ENCODE data around the gene SMC2.

Gene SMC2

GRCh38 chr9:104078596-104078995, 15.5 kb upstream of the SMC2 start:
- no peak for TF ChIP-seq TAF1 (IDR thresholded peaks at IDR 0.05; ENCODE audit: low read depth)
- TF ChIP-seq REST (IDR thresholded peaks at IDR 0.05; ENCODE audit: low read depth): no peak

GRCh38 chr9:104080983-104081382, 13.1 kb upstream of the SMC2 start:
- no peak for TF ChIP-seq NFIC (IDR thresholded peaks at IDR 0.05)
- TF ChIP-seq FOXM1 (IDR thresholded peaks at IDR 0.05; ENCODE audit: borderline replicate concordance, low read depth): no peak
- no peak for TF ChIP-seq EGR1 (IDR thresholded peaks at IDR 0.05)
- no peak for TF ChIP-seq TCF12 (IDR thresholded peaks at IDR 0.05; ENCODE audit: low read depth)
- no peak for TF ChIP-seq CEBPB (IDR thresholded peaks at IDR 0.05)
- TF ChIP-seq REST (IDR thresholded peaks at IDR 0.05; ENCODE audit: low read depth): no peak
- no peak for TF ChIP-seq TEAD4 (IDR thresholded peaks at IDR 0.05)
- no peak for TF ChIP-seq CREB1 (IDR thresholded peaks at IDR 0.05; ENCODE audit: low read depth)
- TF ChIP-seq ZBTB7A (IDR thresholded peaks at IDR 0.05; ENCODE audit: low read depth): no peak

- TF ChIP-seq ZBTB7A (IDR thresholded peaks at IDR 0.05; ENCODE audit: low read depth) (no peak), REST (IDR thresholded peaks at IDR 0.05; ENCODE audit: low read depth) (no peak), EGR1 (IDR thresholded peaks at IDR 0.05) (no peak), RAD21 (IDR thresholded peaks at IDR 0.05; ENCODE audit: low read depth) (no peak), MAX (IDR thresholded peaks at IDR 0.05) (no peak), CEBPB (IDR thresholded peaks at IDR 0.05) (no peak), USF1 (IDR thresholded peaks at IDR 0.05) (no peak), YY1 (IDR thresholded peaks at IDR 0.05; ENCODE audit: low read depth) (no peak), EP300 (IDR thresholded peaks at IDR 0.05; ENCODE audit: borderline replicate concordance) (no peak), CREB1 (IDR thresholded peaks at IDR 0.05; ENCODE audit: low read depth) (no peak), FOXM1 (IDR thresholded peaks at IDR 0.05; ENCODE audit: borderline replicate concordance, low read depth) (no peak), TEAD4 (IDR thresholded peaks at IDR 0.05) (no peak), TAF1 (IDR thresholded peaks at IDR 0.05; ENCODE audit: low read depth) (no peak)
Observed at GRCh38 chr9:104082168-104082567, 11.9 kb upstream of the SMC2 start.

- TF ChIP-seq CREB1 (IDR thresholded peaks at IDR 0.05; ENCODE audit: low read depth) (no peak), NFIC (IDR thresholded peaks at IDR 0.05) (no peak), REST (IDR thresholded peaks at IDR 0.05; ENCODE audit: low read depth) (no peak), USF1 (IDR thresholded peaks at IDR 0.05) (no peak), TAF1 (IDR thresholded peaks at IDR 0.05; ENCODE audit: low read depth) (no peak), TCF12 (IDR thresholded peaks at IDR 0.05; ENCODE audit: low read depth) (no peak), YY1 (IDR thresholded peaks at IDR 0.05; ENCODE audit: low read depth) (no peak), EGR1 (IDR thresholded peaks at IDR 0.05) (no peak), MAX (IDR thresholded peaks at IDR 0.05) (no peak), ZBTB7A (IDR thresholded peaks at IDR 0.05; ENCODE audit: low read depth) (no peak), TEAD4 (IDR thresholded peaks at IDR 0.05) (no peak), CEBPB (IDR thresholded peaks at IDR 0.05) (no peak)
Observed at GRCh38 chr9:104085525-104085924, 8.6 kb upstream of the SMC2 start.

Measured in Ishikawa (cell line).